ENCODE data around the gene HOXB8.
A peak's percentile ranks its signal among the peaks of the same experiment; 100 is the strongest.

HOXB8 gene

DNA sequence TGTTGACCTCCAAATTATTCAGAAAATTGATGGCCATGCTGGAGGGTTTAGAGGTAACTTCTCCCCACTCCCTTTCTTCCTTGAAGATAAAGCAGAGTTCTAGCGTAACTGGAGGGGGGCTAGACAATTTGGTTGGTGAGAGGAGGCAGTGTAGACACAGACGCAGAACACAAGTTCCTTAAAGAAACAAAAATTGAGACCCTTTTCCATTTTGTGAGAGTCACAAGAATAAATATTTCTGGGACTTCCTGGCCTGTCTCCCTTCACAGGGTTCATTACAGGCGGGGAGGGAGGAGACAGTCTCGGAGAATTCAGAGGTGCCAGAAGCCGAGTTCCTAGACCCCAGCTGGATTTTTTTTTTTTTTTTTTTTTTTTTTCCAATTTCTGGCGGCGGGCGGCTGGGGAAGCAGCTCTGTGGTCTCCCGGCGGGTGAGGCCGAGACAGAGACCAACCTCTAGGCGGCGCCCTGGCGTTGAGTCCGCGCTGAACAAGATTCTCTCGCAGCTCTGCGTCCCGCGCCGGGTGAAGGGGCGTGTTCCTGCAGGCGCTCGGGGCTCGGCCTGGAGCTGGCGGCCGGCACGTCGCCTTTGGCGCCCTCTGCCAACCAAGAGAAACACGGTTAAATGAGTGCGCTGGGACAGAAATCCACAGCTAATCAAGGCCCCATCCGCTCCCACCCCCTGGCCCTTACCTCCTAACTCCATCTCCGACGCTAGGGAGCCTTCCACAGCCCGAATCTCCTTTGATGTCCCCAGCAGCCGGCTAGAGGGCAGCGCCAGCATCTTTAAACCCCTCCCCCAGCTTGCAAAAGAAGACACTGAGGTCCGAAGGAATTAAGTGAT, 21.3 kb upstream of the HOXB8 start:
- DNase-seq (ENCODE audit: low spot score): peak; percentile 86
- in situ Hi-C loops (cut with MboI; ENCODE audit: low sequenced_read_pairs, unreplicated experiment): no loop called here
- TF ChIP-seq, protein P1, sequence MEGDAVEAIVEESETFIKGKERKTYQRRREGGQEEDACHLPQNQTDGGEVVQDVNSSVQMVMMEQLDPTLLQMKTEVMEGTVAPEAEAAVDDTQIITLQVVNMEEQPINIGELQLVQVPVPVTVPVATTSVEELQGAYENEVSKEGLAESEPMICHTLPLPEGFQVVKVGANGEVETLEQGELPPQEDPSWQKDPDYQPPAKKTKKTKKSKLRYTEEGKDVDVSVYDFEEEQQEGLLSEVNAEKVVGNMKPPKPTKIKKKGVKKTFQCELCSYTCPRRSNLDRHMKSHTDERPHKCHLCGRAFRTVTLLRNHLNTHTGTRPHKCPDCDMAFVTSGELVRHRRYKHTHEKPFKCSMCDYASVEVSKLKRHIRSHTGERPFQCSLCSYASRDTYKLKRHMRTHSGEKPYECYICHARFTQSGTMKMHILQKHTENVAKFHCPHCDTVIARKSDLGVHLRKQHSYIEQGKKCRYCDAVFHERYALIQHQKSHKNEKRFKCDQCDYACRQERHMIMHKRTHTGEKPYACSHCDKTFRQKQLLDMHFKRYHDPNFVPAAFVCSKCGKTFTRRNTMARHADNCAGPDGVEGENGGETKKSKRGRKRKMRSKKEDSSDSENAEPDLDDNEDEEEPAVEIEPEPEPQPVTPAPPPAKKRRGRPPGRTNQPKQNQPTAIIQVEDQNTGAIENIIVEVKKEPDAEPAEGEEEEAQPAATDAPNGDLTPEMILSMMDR (IDR thresholded peaks at IDR 0.05; ENCODE audit: borderline replicate concordance, control extremely low read depth, extremely low read depth, insufficient read depth, missing control alignments): peak; percentile 72

DNA sequence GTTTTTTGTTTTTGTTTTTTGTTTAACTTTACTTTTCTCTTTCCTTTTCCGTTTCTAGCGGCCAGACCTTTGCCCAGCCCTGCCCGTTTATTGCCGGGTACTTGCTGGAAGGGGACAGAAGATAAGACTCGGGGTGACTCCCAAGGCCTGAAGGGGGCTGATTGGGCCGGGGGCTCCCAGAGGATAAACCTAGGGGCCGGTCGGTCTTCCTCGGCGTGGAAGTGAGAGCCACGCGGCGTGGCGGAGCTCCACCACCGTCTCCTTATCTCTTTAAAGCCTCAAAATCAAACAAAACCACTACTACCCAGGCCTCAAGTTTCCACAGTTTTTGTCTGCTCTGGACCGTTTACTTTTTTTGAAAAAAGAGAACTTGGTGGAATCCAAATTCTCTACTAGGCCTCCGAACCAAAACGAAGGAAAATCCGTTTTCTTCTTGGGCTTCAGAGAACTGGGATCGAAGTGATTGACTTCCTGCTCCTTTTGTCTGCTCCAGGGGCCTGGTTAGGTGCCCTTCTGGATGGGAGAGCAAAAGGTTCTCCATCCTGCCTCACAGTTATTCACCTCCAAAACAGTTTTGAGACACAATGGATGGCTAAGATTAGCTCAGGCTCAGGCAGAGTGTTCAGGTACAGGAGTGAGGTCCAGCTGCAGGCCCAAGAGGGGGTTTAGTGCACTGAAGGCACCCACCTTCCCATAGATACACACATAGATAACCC, 19.6 kb upstream of the HOXB8 start:
- in situ Hi-C loops (cut with MboI; ENCODE audit: low sequenced_read_pairs, unreplicated experiment): no loop called here
- TF ChIP-seq, protein P1 (IDR thresholded peaks at IDR 0.05; ENCODE audit: borderline replicate concordance, control extremely low read depth, extremely low read depth, insufficient read depth, missing control alignments): no peak
- no peak for DNase-seq (ENCODE audit: low spot score)

DNA sequence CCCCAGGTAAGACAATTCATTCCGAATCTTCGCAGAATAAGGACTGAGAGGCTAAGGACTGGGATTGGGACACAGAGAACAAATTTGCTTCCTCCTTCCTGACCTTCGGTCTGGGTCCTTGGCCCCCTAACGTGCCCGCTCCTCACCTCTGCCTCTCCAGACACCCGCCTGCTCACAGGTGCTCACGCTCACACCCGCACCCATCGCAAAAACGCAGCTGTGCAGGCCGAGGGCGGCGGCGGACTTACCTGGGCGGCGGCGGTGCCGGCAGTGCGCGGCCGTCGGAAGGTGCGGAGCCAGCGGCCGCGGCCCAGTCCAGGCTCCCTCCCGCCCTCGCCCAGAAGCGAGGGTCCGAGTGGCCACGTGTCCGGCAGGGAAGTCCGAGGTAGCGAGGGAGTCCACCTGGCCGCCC, 18.2 kb upstream of the HOXB8 start:
- TF ChIP-seq, protein P1 (IDR thresholded peaks at IDR 0.05; ENCODE audit: borderline replicate concordance, control extremely low read depth, extremely low read depth, insufficient read depth, missing control alignments): no peak
- in situ Hi-C loops (cut with MboI; ENCODE audit: low sequenced_read_pairs, unreplicated experiment): no loop called here
- no peak for DNase-seq (ENCODE audit: low spot score)

DNA sequence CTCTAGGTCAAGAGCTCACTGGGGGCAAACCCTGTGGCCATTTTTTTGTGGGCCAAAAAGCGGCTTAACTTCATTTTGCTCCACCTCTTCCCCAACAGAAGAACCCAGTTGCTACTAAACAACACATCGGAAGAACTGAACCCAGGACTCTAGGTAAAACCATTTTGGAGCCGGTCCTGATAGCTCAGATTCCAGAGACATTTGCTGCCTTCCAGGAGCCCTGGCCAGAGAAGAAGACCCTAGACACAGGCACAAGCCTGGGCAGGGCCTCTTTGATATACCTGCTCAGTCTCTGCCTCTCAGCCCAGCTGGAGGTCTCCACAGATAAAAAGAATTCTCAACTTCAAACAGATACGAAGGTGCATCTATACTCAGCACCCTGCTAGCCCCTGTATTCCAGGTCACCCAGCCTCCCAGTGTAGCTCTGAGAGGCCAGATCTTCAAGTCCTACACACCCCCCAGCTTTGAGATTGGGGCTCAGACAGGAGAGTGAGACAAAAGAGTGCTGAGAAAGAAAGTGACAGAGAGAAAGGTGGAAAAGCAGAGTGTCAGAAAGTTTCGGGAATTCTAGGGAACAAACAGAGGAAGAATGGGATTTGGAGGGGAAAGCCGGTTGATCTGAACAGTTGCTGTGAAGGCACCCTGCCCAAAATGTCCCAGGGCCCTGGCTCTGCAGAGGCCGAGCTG, 17.6 kb upstream of the HOXB8 start:
- TF ChIP-seq, protein P1 (IDR thresholded peaks at IDR 0.05; ENCODE audit: borderline replicate concordance, control extremely low read depth, extremely low read depth, insufficient read depth, missing control alignments): no peak
- no peak for DNase-seq (ENCODE audit: low spot score)
- in situ Hi-C loops (cut with MboI; ENCODE audit: low sequenced_read_pairs, unreplicated experiment): no loop called here

DNA sequence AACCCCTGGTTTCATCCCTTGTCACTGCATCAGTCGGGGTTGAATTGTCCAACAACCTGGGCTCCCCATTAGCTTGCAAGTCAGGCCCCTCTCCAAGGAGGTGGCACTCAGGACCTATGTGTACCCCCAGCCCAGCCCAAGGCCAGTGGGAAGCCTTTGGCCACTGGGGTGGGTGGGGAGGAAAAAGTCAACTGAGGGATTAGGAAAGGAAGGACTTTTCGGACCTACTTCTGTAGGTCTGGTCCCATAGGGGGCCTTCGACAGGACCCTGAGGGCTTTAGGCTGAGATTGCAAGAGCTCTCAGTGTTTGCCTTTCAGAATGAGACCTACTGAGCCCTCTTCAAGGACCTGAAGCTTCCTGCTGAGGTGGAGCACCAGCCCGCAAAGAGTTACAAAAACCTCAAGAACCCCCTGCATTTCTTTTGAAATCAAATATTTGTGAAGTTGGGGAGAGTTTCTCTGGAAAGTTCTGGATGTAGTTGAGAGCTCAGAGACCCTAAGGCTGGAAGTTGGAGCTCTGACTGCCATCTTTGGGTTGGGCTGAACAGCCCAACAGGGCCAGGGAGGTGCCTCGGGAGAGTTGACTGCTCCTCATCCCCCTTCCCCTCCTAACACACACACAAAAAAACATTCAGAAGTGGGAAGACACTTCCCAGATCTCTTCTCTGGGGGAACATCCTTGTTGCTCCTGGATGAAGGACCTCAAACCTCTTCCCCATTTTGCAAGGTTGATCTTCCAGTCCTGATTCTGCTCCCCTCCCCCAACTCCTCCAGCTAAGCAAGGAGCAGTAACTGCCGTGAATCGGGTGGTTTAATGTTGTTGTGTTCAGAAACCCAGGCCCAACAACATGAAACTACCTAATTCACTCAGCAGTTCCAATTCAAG, 16.8 kb upstream of the HOXB8 start:
- in situ Hi-C loops (cut with MboI; ENCODE audit: low sequenced_read_pairs, unreplicated experiment): no loop called here
- peak; percentile 67 for DNase-seq (ENCODE audit: low spot score)
- TF ChIP-seq, protein P1 (IDR thresholded peaks at IDR 0.05; ENCODE audit: borderline replicate concordance, control extremely low read depth, extremely low read depth, insufficient read depth, missing control alignments): no peak

All from GM13976 (cell line).